HCT116 (cell line): Measurements from ENCODE around the gene BBS2.

ENCODE experiments used
- EZH2 ChIP-seq: fragments of 200-600 bp; sonication (generic); IDR thresholded peaks from 2 replicates; pipeline ENCODE4 v1.6.1; 2017; ENCODE audit warnings: antibody characterized with exemption, mixed run types
- POLR2A ChIP-seq: IDR thresholded peaks from 2 replicates; pipeline ENCODE4 v1.7.0; 2011; ENCODE audit warnings: borderline replicate concordance; ENCODE audit not compliant: insufficient read depth, insufficient read length; ENCODE audit errors: extremely low read depth
- POLR2AphosphoS5 ChIP-seq: IDR thresholded peaks from 2 replicates; pipeline ENCODE4 v1.6.1; 2011; ENCODE audit warnings: mild to moderate bottlenecking, low read depth, low read length, moderate library complexity
- REST ChIP-seq: IDR thresholded peaks from 2 replicates; pipeline ENCODE4 v1.6.1; 2012; ENCODE audit warnings: low read depth
- SP1 ChIP-seq: IDR thresholded peaks from 2 replicates; pipeline ENCODE4 v1.6.1; 2012; ENCODE audit warnings: low read depth
- ZNF274 ChIP-seq: fragments of 200-500 bp; sonication (Bioruptor generic); IDR thresholded peaks from 2 replicates; pipeline ENCODE4 v1.6.1; 2014; ENCODE audit warnings: mild to moderate bottlenecking, low read depth, low read length, inconsistent platforms

GRCh38 chr16:56506941-56507340, 12.9 kb downstream of the BBS2 start:
- TF ChIP-seq EZH2, result no peak
- no peak for TF ChIP-seq POLR2A
- TF ChIP-seq POLR2AphosphoS5, result no peak
- TF ChIP-seq ZNF274, result no peak
- TF ChIP-seq SP1, result no peak
- no peak for TF ChIP-seq REST
